Fibroblast of skin of abdomen (primary cell): ENCODE results near the gene FTCDNL1.
A peak's percentile ranks its signal among the peaks of the same experiment; 100 is the strongest.

Source experiments
- DNase-seq: peaks from one replicate; pipeline ENCODE4 v3.0.0-alpha.2; 2013

The FTCDNL1 gene

GRCh38 chr2:199779589-199779988, 71.4 kb downstream of the FTCDNL1 start:
- no peak for DNase-seq

- no peak for DNase-seq
Observed at GRCh38 chr2:199778655-199779054, 72.3 kb downstream of the FTCDNL1 start.

GRCh38 chr2:199777916-199778315, 73.1 kb downstream of the FTCDNL1 start:
- DNase-seq: no peak

- DNase-seq: no peak
Observed at GRCh38 chr2:199777315-199777714, 73.7 kb downstream of the FTCDNL1 start.

GRCh38 chr2:199775267-199775666, 75.7 kb downstream of the FTCDNL1 start:
- DNase-seq: no peak

- DNase-seq: no peak
Observed at GRCh38 chr2:199772035-199772976, 78.7 kb downstream of the FTCDNL1 start.

GRCh38 chr2:199770716-199771115, 80.3 kb downstream of the FTCDNL1 start:
- DNase-seq: no peak

GRCh38 chr2:199765646-199766045, 85.3 kb downstream of the FTCDNL1 start:
- DNase-seq: no peak

GRCh38 chr2:199764273-199764800, 86.7 kb downstream of the FTCDNL1 start:
- no peak for DNase-seq

GRCh38 chr2:199762963-199763362, 88.0 kb downstream of the FTCDNL1 start:
- no peak for DNase-seq

- no peak for DNase-seq
Observed at GRCh38 chr2:199760574-199760973, 90.4 kb downstream of the FTCDNL1 start.

- peak; percentile 10 for DNase-seq
Observed at GRCh38 chr2:199757233-199757870, 93.6 kb downstream of the FTCDNL1 start.

- DNase-seq: no peak
Observed at GRCh38 chr2:199756743-199757142, 94.2 kb downstream of the FTCDNL1 start.

- no peak for DNase-seq
Observed at GRCh38 chr2:199756211-199756610, 94.8 kb downstream of the FTCDNL1 start.

GRCh38 chr2:199754766-199755165, 96.2 kb downstream of the FTCDNL1 start:
- no peak for DNase-seq

- no peak for DNase-seq
Observed at GRCh38 chr2:199751492-199752120, 99.4 kb downstream of the FTCDNL1 start.

GRCh38 chr2:199749571-199749970, 101.4 kb downstream of the FTCDNL1 start:
- DNase-seq: no peak

- DNase-seq: no peak
Observed at GRCh38 chr2:199744724-199745123, 106.3 kb downstream of the FTCDNL1 start.

- DNase-seq: no peak
Observed at GRCh38 chr2:199744260-199744659, 106.7 kb downstream of the FTCDNL1 start.

- no peak for DNase-seq
Observed at GRCh38 chr2:199743415-199744120, 107.4 kb downstream of the FTCDNL1 start.

GRCh38 chr2:199742884-199743283, 108.1 kb downstream of the FTCDNL1 start:
- no peak for DNase-seq

GRCh38 chr2:199740111-199740428, 110.9 kb downstream of the FTCDNL1 start:
- no peak for DNase-seq
